Esophagus muscularis mucosa (tissue), 4 donors: Measurements from ENCODE around the gene EPAS1. TPM values are rescaled to one million over a fixed set of nuclear protein-coding genes. Genes with fewer than 3 reads are reported as not detected.

Experiments used
- DNase-seq: peaks from one replicate; pipeline ENCODE4 v3.0.0-alpha.2; 2017; ENCODE audit errors: extremely low spot score
- H3K27ac ChIP-seq, 4 donors: fragments of 200-600 bp; sonication (generic); replicated peaks in 1 of 4; 1 replicate in 3 of 4; 2 replicates in 1 of 4; pipeline ENCODE4 v1.5.1; 2016 to 2019; ENCODE audit warnings: mild to moderate bottlenecking in 1 of 4
- H3K27me3 ChIP-seq, 4 donors: fragments of 200-600 bp; sonication (generic); one replicate each; pipeline versions ENCODE4 v1.5.1 to v1.6.0; 2016 to 2019
- H3K36me3 ChIP-seq, 4 donors: fragments of 200-600 bp; sonication (generic); one replicate each; pipeline ENCODE4 v1.5.1; 2016 to 2019
- H3K4me1 ChIP-seq, 4 donors: fragments of 200-600 bp; sonication (generic); one replicate each; pipeline ENCODE4 v1.5.1; 2016 to 2019
- H3K4me3 ChIP-seq, 4 donors: fragments of 200-600 bp; sonication (generic); 1 replicate in 2 of 4; 2 replicates in 2 of 4; pipeline ENCODE4 v1.5.1; 2016 to 2019; ENCODE audit warnings: mild to moderate bottlenecking in 4 of 4, moderate library complexity in 1 of 4
- H3K9me3 ChIP-seq, 4 donors: fragments of 200-600 bp; sonication (generic); 1 replicate in 3 of 4; 2 replicates in 1 of 4; pipeline ENCODE4 v1.5.1; 2016 to 2019
- CTCF ChIP-seq, 3 experiments: fragments of 200-600 bp in 2 of 3; fragments of 450-650 bp in 1 of 3; sonication (generic) in 2 of 3; IDR thresholded peaks; one replicate each; pipeline ENCODE4 v1.5.1; 2017 to 2019; ENCODE audit warnings: antibody characterized with exemption in 3 of 3, mild to moderate bottlenecking in 2 of 3, moderate library complexity in 1 of 3
- EP300 ChIP-seq: sonication (generic); formaldehyde crosslinking; IDR thresholded peaks from one replicate; pipeline ENCODE4 v1.6.1; 2017; ENCODE audit warnings: antibody characterized with exemption
- POLR2A ChIP-seq: fragments of 450-650 bp; IDR thresholded peaks from one replicate; pipeline ENCODE4 v1.6.1; 2017; ENCODE audit warnings: antibody characterized with exemption, moderate library complexity, mild to moderate bottlenecking, low read depth
- POLR2AphosphoS5 ChIP-seq, 2 donors: sonication (generic); formaldehyde crosslinking; IDR thresholded peaks; one replicate each; pipeline ENCODE4 v1.6.1; 2017; ENCODE audit warnings: antibody characterized with exemption in 2 of 2
- WGBS: methylation state at CpG from one replicate; pipeline ENCODE4 v1.1.5; 2018; 5-methylcytosine and 5-hydroxymethylcytosine counted together
- intact Hi-C: fragments of 100-400 bp; cut with DNase I; formaldehyde crosslinking; loops from one replicate; pipeline ENCODE4 v1.15.1; 2023
- total RNA-seq, 4 donors: library from RNA; depleted of rRNA; stranded (reverse); fragments of >200 nt; gene quantifications; one replicate each; pipeline versions ENCODE4 v1.1.0 to v1.2.1, GENCODE V29; 2016

EPAS1 gene
- total RNA-seq, 4 donors from 2014 or later, result 113 to 225 (median 183) TPM

DNA sequence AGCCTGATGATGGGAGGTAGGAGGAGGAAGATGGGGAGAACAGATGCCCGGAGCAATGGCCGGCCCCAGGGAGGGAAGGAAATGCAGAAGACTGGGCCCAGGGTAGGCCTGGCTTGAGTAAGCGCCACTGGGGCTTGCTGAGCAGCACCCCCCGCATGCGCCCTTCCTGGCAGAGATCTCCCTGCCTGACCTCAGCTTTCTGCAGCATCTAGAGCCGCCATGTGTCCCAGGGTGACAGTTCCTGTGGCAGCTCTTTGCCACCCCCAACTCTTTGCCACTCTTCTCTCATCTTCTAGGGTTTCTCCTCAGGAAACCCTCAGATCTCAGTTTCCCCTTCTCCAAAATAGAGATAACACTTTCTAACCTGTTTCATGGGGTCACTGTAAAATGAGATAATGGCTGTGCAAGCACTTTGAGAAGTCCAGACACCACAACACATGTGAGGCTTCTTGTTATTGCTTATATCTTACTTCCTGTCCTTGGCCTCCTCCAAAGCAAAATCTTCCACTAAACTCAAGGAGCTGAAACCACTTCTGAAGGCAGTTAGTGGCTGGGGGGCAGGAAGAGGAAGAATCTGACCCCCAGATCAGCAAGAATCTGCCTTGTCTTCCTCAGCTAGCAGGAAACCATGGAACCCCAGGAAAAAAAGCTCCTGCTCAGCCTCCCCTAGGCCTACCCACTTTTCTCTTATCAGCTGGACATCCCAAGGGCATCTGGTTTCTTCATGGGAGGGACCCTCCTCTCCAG is 64.9 kb downstream of the EPAS1 start:
- 89% methylated on average over 6 of the region's 6 CpGs for WGBS
- no peak for DNase-seq
- H3K36me3 ChIP-seq, result peaks cover 3 to 76% (median 41%) of the 10 kb centered on the region in 4 donors

DNA sequence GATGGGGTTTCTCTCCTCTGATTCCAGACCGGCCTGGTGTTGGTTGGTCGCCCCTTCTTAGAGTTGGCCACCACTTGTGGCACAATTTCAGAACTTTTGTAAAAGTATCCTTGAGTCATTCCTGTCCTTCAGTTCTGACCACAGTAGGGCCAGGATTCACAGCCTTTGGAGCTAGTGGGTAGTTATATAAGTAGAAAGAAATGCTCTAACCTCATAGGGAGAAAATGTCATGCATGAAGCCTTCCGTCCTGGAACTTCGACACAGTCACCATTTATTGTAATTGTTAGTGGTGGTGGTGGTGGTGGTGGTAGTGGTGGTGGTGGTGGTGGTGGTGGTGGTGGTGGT is 65.4 kb downstream of the EPAS1 start:
- Histone ChIP-seq H3K9me3 (no peaks in the 10 kb centered on the region), H3K27ac (no peak overlapping the region), H3K4me1 (peaks cover 0 to 22% (median 6%) of the 10 kb centered on the region in 4 donors), H3K4me3 (no peak overlapping the region), H3K36me3 (peaks cover 3 to 76% (median 40%) of the 10 kb centered on the region in 4 donors), H3K27me3 (no peaks in the 10 kb centered on the region)
- no peak for DNase-seq
- 100% methylated on average over 4 of the region's 4 CpGs for WGBS
- intact Hi-C loops, result loop anchor here (10.0 kb wide), 1 partner anchor 92 kb away; no protein-coding TSS in a partner anchor
- TF ChIP-seq EP300, result no peak
- TF ChIP-seq POLR2AphosphoS5 (IDR thresholded peaks at IDR 0.05), result no peak
- TF ChIP-seq CTCF (IDR thresholded peaks at IDR 0.05), result no peak
- no peak for TF ChIP-seq POLR2A

More for the DNA sequence above, 64.9 kb downstream of the EPAS1 start:
- no peaks in the 10 kb centered on the region for H3K9me3 ChIP-seq
- intact Hi-C loops, result loop anchor here (10.0 kb wide), 1 partner anchor 93 kb away; no protein-coding TSS in a partner anchor
- TF ChIP-seq POLR2A, result no peak
- TF ChIP-seq CTCF (IDR thresholded peaks at IDR 0.05), result no peak
- no peak for TF ChIP-seq EP300
- no peak for TF ChIP-seq POLR2AphosphoS5 (IDR thresholded peaks at IDR 0.05)
- H3K27ac ChIP-seq, result no peak overlapping the region
- H3K27me3 ChIP-seq, result no peaks in the 10 kb centered on the region
- peaks cover 0 to 18% (median 5%) of the 10 kb centered on the region in 4 donors for H3K4me1 ChIP-seq
- no peak overlapping the region for H3K4me3 ChIP-seq

DNA sequence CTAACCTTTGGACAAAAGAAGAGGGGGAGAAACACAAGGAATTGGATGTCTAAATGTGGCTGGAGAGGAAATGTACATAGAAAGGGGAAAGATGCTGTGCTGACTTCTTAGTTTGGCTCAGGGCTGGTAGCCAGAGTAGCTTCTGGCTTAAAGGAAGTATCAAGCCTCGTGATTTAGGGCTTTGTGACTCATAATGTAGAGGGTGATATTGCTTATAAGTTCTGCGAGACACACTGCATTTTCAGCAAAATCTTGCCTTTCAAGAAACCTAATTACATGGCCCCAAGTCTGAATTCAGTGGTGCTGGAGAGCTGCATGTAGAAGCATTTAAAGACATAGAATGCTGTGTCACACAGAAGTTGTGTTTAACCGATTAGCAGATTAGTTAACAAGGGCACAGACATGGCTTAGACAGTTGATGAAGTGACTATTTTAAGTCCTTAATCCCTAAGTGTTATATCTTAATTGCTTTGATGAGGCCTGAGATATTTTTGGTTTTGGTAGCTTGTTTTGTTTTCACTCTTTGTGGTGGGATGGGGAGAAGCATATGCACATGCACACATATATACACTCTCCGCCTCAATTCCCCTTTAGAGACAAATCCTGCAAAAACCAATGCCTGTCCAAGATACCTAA is 66.4 kb downstream of the EPAS1 start:
- no peak overlapping the region for H3K4me3 ChIP-seq
- WGBS, result 78% methylated on average over 4 of the region's 4 CpGs
- no peaks in the 10 kb centered on the region for H3K27me3 ChIP-seq
- TF ChIP-seq EP300 (no peak), POLR2AphosphoS5 (IDR thresholded peaks at IDR 0.05) (no peak), POLR2A (no peak), CTCF (IDR thresholded peaks at IDR 0.05) (no peak)
- DNase-seq, result no peak
- intact Hi-C loops, result loop anchor here (2.0 to 10.0 kb wide), 2 partner anchors 67 to 91 kb away; partner anchors contain the start of gene EPAS1
- peaks cover 0 to 22% (median 6%) of the 10 kb centered on the region in 4 donors for H3K4me1 ChIP-seq
- H3K36me3 ChIP-seq, result peaks cover 0 to 76% (median 36%) of the 10 kb centered on the region in 4 donors
- H3K27ac ChIP-seq, result no peak overlapping the region
- H3K9me3 ChIP-seq, result no peaks in the 10 kb centered on the region

GRCh38 chr2:46364797-46365457 is 67.7 kb downstream of the EPAS1 start:
- Histone ChIP-seq H3K9me3 (no peaks in the 10 kb centered on the region), H3K36me3 (peaks cover 4 to 78% (median 42%) of the 10 kb centered on the region in 4 donors), H3K4me1 (peaks cover 0 to 22% (median 6%) of the 10 kb centered on the region in 4 donors), H3K27me3 (no peaks in the 10 kb centered on the region), H3K4me3 (no peak overlapping the region), H3K27ac (no peak overlapping the region)
- DNase-seq, result no peak
- intact Hi-C loops, result loop anchor here (2.0 to 10.0 kb wide), 4 partner anchors 68 to 373 kb away; partner anchors contain the start of gene EPAS1
- WGBS, result 61% methylated on average over 4 of the region's 4 CpGs
- TF ChIP-seq POLR2A (no peak), EP300 (no peak), CTCF (IDR thresholded peaks at IDR 0.05) (peak; percentile 83 to 86 (median 86)), POLR2AphosphoS5 (IDR thresholded peaks at IDR 0.05) (peak in 1 of 2 donors; percentile 16)
